SK-N-DZ (cell line): Measurements from ENCODE around the gene N4BP2.

Source experiments
- DNase-seq: peaks from one replicate; pipeline ENCODE4 v3.0.0-alpha.2; 2015; ENCODE audit warnings: low spot score

The N4BP2 gene

DNA sequence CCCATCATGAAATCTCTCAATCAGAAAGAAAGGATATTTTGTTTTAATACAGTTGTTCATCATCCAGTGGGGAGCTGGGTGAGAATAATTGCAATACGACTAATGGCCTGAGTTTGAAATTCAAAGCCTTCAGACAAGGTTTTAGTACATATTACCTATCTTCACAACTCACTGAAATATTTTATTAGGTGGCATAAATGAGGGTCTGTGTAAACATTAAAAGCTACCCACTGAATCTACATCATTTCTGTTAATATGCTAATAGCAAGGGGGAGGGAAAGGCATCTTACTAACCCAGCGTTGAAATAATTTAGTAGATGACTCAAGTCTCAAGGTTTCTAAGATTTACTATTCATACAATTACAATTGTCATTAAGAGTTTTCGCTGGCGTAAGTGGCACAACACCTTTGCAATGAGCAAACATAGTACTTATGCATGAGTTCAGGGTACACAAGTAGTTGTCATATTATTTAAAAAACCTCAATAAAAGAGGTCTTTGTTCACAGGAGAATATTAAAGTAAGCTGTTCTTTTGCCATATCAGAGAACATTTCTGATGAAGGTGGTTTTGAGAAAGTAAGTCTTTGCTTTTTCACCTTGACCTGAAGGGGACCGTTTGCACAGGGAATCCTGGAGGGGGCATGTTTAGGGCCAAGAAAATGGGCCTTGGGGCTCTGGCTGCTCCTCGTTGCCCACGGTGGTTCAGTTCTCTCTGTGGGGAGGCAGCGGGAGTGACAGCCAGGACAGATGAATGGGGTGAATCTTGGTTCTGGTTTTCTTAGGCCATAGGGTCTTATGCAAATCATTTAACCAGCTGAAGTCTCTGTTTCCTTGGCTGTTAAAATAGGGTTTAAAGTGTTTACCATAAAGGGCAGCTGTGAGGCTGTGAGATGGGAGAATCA is 135.7 kb downstream of the N4BP2 start:
- DNase-seq: no peak

DNA sequence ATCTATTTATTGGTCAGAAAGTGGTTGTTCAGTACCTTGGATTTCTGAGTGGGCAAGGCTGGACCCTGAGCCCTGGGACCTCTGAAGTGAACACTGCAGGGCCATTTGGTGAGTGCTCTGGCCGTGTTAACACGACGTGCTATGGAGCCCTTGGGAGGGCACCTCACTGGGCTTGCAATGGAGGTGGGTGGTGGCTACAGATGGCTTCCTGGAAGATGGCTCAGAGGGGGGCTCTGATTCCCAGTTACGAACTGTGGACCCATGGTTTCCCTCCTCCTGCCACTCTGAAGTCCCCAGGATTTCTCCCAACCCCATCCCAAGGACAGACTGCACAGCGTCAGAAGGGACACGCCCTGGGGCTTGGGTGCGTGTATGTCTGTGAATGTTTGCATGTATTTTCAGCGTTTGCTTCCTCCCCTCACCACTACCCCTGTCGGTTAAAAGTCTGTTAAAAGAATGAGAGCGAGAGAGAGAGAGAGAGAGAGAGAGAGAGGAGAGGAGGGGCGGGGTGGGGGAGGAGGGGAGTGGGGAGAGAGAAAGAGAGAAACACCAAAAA is 136.4 kb downstream of the N4BP2 start:
- no peak for DNase-seq

DNA sequence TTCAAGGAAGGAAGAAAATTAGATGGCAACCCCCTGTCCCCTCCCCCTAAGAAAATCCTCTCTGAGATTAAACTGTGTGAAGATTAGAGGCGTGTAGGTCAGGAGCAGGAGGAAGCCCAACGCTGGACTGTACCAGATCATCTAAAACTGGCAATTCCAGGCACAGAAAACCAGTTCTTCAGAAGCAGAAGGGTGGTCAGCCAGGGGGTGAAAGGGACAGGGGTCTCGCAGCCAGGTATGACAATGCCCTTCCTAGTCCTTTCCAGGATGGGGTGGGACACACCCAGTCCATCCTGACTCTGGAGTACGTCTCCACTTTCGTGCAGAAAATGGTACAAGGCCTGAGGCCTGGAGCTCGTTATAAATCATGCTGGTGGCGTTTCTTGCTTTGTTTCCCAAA is 136.9 kb downstream of the N4BP2 start:
- DNase-seq: no peak

DNA sequence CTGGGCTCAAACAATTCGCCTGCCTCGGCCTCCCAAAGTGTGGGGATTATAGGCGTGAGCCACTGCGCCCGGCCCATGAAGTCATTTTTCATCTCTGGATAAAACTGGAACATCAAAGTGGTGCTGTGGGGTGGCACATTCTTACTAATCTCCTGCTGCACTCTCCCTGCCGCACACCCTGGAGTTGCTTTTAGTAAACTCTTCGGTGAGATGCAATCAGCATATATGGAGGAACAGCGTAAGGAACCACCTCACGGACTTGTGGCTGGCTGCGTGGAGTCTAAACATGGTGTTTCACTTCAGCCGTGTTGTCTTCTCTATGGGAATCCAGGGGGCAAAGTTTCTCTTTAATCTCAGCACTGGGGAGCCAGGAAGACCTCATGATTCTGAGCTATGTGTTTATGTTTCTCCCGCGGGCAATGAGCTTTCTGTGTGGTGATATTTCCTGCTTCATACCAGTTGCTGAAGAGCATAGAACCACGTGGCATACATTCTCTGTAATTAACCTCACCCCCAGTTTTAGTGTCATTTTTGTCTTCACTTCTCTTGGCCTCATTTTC is 138.0 kb downstream of the N4BP2 start:
- DNase-seq: no peak

DNA sequence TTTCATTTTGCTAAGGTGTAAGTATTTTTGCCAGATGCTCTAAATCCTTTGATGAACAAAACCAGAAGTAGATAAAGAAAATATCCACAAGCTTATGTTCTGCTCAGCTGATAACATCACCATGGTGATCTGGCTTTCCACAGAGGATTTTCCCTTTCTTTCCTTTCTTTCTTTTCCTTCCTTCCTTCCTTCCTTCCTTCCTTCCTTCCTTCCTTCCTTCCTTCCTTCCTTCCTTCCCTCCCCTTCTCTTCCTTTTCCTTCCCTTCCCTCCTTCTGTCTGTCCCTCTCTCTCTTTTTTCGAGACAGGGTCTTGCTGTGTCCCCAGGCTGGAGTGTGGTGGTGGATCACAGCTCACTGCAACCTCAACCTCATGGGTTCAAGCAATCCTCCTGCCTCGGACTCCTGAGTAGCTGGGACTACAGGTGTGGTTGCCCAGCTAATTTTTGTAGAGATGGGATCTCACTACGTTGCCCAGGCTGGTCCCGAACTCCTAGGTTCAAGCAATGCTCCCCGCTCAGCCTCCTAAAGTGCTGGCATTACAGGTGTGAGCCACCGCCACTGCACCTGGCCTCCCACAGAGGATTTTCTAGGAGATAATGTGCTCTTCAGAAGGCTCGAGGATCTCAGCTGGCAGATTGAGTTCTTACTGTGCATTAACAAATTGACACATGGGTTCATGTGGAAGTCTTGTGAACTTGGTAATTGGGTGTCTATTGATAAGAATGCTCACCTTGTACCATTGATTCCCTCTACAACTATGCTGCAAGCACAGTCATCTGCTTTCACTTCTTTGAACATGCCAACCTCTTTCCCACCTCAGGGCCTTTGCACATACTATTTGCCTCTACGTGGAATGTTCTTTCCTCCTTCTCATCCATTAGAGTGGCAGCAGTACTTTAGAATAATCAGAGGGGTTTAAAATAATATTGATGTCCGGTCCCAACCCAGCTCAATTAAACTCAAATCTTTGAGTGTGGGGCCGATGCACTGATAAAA is 138.8 kb downstream of the N4BP2 start:
- no peak for DNase-seq

DNA sequence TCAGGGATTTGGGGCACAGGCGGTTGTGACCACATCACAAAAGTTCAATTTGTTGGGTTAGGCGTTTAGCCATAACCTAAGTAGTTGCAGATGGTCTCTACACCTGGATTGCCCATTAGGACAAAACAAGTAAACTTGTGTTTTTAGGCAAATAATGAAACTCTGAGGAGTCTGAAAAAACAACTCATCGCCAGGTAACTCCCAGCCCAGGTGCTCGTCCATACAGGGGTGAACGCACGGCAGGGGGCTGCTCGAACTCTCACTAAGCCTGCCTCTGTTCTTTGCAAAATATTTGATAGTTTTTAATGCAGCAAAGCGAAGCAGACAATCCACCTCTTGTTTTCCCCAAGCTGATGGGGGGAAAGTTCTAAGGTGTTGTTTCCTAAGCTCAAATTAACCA is 139.6 kb downstream of the N4BP2 start:
- no peak for DNase-seq

DNA sequence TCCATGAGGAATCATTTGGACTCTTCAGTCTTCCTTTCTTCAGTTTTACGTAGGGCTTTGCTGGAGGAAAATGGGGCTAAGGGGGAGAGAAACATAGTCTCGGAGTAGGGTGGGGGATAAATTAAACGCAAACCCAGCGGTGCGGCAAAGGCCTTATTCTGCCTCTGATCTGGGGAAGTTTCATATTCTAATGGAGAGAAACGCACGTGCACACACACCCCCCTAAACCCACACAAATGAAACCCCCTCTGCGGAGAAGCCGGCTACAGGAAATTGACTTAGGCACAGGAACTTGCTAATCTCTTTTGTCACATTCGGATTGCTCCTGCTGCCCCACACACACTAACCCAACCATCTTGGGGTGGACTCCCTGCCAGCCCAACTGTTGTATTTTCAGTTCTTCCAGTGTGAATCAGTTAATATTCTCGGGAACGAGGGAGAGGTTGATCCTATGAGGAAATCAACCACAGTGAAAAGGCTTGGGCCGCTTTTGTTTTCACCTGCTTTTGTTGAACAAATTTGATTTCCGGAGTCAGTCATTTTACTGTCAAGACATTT is 140.2 kb downstream of the N4BP2 start, which contains the start of gene RHOH:
RHOH (plus strand) TSS at position 308 of the 558 bp plus-strand sequence. CDS start 46,356 bp downstream, outside the sequence.
- no peak for DNase-seq

DNA sequence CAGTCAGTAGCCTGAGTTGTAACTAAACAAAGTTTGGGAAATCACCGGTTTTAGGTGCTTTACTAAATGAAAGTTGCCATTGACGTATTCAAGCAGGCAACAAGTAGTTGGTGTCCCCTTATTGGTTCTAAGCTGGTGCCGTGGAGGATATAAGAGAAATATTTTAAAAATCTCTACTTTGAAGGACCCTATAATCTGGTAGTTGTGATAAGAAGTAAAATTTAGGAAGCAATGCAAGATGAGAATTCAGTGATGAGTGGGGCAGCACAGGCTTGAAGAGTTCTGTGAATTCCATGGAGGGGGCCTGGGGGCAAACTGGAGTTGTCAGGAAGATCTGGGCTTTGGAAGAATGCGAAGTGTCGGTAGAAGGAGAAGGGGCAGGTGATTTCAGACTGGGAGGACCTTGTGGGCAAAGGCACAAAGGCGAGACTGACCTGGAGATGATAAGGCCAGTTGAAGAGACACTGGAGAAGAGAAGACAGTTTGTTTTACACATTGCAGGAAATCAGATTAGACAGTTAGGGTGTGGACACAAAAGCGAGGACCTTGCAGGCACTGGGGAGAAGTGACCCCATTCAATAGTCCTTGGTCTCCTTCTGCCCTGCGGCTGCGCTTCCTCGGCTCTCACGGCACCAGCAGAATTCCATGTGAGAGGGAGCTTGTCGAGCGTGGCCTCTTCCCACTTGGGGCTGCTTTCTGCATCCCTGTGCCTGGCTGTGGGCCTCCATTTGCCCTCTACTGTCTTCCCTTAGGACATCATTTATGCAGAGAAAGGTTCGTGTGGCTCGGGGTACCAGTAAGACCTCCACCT is 141.4 kb downstream of the N4BP2 start:
- DNase-seq: no peak

DNA sequence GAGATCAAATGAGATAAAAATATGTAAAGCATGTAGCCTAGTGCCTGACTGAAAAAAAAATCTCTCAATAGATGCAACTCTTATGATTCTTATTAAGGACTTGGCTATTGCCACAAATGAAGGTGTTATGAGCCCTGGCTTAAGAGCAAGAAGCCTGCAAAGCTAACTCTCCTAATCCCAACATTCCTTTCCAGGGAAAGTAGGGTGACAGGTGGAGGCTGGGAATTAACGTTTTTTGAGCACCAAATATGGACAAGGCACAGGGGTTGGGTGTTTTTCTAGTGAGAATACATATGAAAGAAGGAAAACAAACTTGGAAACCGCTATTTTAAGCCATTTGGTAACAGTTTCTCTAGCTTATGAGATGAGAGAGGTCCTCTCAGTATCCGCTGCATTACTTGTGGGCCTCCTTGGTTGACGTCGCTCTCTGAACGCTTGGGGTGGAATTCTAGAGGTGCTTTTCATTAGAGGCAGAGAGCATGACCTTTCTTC is 142.6 kb downstream of the N4BP2 start:
- DNase-seq: no peak

DNA sequence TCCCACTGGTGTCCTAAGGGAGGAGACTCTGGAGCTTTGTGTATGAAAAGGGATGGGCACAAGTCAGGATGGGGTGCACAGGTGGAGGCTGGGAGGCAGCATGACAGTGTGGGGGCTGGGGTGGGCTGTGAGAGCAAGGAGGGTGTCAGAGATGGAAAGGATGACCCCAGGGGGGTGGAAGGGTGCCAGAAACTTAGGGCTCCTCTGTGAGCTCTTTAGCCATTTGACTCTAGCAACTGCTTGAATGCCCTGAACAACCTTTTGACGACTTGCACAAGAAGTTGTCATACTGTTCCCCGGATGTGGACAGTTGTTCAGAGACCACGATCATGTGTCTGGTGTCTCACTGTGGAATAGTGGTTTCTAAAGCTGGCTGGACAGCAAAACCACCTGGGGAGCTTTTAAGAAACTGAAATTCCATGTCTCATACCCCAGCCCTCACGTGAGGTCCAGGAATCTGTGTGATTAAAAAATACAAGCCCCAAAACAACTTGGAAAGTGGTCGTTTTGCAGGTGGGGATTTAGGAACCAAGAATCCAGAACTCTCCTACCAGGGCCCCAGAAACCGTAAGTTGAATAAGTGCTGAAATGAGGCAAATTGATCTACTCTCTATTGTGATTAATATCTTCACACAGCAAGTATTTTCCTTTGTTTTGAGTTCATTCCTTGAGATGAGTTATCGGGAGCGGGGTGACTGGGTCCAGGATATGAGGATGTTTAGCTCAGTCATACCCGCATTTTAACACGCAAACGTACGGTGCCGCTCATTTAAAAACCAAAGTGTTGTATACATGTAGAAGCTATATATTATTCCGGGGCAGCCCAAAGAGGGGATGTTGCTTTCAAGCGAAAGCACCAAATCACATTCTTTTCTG is 143.6 kb downstream of the N4BP2 start:
- no peak for DNase-seq

DNA sequence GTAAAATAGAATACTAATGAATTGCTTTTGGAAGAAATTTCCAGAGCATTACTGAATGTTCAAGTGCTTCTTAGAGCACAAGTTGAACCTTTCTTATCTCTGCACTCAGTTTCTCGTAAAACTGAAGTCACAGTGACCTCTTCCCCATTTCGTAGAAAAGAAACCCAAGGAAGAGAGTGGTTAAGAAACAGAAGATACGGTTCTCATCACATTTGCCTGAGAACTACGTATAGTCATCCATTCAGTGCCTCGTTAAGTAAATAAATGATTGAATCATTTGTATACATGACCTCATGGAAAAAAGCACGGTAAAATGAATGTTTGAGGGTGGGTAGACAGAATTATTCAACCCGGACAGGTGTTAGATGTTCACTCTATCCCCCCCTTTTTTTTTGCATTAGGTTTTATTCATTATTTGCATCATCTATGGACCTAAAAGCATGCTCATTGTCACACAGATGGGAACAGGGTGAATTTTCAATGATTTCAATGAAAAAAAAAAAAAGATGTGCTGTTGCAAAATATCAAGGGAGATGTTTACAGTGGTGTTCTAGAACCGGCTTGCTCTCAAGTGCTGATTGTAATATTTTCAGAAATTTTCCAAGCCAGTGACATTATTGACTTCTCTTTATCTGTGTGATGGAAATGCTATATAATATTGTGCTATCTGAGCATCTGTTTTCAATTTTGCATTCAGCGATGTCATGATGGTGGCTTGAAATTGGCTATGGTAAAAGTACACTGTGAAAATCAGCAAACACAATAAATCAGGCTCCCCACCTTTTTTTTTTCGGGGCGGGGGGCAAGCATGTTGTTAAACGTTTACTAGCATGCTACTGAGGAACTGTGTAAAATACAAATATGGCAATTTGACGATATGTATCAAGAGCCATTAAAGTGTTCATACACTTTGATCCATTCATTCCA is 144.5 kb downstream of the N4BP2 start:
- DNase-seq: no peak

DNA sequence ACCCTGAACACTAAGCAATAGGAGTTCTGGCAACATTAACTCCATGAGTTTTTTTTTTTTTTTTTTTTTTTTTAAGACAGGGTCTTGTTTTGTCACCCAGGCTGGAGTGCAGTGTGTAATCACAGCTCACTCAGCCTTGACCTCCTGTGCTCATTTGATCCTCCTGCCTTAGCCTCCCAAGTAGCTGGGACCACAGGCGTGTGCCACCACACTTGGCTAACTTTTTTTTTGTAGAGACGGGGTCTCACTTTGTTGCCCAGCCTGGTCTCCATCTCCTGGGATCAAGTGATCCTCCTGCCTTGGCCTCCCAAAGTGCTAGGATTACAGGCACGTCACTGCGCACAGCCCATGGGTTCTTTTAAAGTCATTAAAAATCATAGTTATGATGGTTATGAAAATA is 145.2 kb downstream of the N4BP2 start:
- no peak for DNase-seq

DNA sequence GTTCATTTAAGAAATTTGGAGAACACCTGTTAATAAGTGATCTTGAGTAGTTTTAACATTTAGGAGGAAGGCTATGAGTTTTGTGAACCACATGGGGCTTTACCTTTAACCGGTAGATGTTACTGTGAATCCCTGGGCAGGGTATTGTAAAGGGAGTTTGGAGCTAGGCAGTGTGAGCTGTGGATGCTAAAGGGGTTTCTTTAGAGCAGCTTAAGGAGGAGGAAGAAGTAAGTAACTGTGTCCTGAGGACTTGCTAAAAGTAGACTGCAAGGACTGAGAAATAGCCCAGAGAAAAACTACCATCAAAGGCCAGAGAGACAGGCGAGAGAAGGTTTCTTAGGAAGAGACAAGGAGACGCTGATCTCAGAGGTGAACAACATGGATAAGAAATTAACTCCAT is 145.8 kb downstream of the N4BP2 start:
- no peak for DNase-seq

DNA sequence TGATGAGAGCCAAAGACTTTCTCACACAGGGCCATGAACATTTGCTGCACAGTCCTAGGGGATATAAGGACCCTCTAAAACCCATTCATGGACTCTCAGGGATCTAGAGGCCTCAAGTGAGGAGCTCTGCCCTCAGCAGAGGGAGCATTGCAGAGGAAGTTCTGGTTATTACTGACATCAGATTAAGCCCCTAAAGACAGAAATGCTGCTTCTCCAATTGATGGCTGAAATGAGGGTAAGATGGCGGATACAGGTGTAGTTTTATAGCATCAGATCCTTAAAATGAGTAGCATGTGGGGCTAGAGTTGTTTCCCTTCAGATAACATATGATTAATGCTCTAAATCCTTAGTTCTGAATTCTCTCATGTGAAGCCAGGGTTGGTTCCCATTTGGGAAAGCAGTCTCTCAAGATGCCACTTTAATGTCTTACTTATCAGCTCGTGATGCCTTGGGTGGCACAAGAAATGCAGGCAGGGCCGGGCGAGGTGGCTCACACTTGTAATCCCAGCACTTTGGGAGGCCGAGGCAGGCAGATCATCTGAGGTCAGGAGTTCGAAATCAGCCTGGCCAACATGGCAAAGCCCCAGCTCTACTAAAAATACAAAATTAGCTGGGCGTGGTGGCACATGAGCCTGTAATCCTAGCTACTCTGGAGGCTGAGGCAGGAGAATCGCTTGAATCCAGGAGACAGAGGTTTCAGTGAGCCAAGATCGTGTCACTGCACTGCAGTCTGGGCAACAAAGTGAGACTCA is 148.0 kb downstream of the N4BP2 start:
- no peak for DNase-seq

DNA sequence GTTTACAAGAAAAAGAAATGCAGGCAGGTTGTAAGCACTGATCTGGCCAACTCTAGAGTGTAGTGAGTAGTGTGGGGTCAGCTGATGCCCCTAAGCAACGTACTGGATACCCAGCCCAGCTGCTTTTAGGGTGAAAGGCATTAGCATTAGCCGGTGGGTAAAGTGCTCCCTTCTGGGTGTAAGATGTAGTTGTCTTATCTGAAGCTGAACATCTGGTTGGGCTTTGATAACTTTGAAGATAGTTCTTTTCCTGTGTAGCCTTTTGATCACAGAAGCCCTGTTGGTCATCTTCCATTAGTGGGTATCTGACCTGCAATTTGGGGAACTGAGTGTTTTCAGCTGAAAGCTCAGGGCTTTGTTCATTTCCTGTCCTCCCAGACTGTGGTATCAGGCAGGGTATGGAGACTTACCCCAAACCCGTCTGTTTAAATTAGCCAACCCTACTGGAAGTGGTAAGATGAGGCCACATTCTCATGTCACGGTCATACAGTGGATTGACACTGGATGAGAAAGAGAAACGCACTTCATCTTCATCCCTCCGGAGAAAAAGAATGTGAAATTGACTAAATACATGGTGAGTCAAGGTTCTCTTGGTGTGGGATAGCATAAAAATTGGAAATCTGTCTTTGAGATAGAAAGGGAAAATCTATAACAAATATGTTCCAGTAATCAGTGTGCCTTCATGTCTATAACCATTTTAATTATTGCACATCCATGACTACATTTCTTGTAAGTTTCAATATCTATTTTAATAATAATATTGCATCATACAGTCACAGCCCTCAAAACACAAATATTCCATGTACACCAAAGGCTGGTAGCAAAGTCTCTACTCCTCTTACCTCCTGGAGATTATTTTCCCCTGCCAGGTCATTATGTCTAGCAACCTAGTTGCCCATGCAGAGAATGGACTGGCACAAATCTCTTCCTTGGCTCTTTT is 148.9 kb downstream of the N4BP2 start:
- DNase-seq: no peak

DNA sequence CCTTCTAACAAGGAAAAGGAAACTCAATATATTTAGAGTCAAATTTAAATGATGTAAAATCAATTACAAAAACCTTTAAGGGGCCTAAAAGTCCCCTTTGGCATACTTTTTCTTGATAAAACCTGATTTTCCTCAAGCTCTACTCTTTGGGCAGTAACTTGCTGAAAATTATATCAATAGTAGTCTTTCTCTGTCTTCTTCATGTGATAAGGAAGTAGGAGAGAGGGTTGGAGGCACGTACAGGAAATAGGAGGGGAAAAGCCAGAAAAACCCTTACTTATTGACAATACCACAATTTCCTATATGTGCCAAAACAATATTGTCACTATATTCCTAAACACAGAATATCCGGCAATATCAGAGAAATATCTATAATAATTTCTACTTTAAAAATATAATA is 149.8 kb downstream of the N4BP2 start:
- DNase-seq: no peak
